Neural progenitor cell (in vitro differentiated cells): ENCODE data around the gene HVCN1. TPM values are rescaled to one million over a fixed set of nuclear protein-coding genes. Genes with fewer than 3 reads are reported as not detected.

Source experiments
- DNase-seq: peaks from one replicate; pipeline ENCODE4 v3.0.0-alpha.2; 2016; ENCODE audit warnings: low spot score
- H2AFZ ChIP-seq: fragments of 200-600 bp; sonication (generic); replicated peaks from 2 replicates; pipeline ENCODE4 v1.6.1; 2016; ENCODE audit warnings: antibody characterized with exemption
- H3F3A ChIP-seq: fragments of 200-600 bp; sonication (generic); 2 replicates; pipeline ENCODE4 v1.6.1; 2016; ENCODE audit warnings: antibody characterized with exemption, low read depth
- H3K27ac ChIP-seq: fragments of 200-600 bp; sonication (generic); 2 replicates; pipeline ENCODE4 v1.5.1; 2016; ENCODE audit warnings: mild to moderate bottlenecking
- H3K27me3 ChIP-seq: fragments of 200-600 bp; sonication (generic); 2 replicates; pipeline ENCODE4 v1.6.1; 2016; ENCODE audit warnings: mild to moderate bottlenecking, moderate library complexity
- H3K36me3 ChIP-seq: fragments of 200-600 bp; sonication (generic); 2 replicates; pipeline ENCODE4 v1.5.1; 2016
- H3K4me1 ChIP-seq: fragments of 200-600 bp; sonication (generic); 2 replicates; pipeline ENCODE4 v1.6.1; 2016; ENCODE audit warnings: mixed run types
- H3K4me2 ChIP-seq: fragments of 200-600 bp; sonication (generic); 2 replicates; pipeline ENCODE4 v1.6.1; 2016
- H3K4me3 ChIP-seq: fragments of 200-600 bp; sonication (generic); 2 replicates; pipeline ENCODE4 v1.5.1; 2016
- H3K79me2 ChIP-seq: fragments of 200-600 bp; sonication (generic); 2 replicates; pipeline ENCODE4 v1.6.1; 2016; ENCODE audit warnings: low read depth
- H3K9ac ChIP-seq: fragments of 200-600 bp; sonication (generic); 2 replicates; pipeline ENCODE4 v1.6.1; 2016
- H3K9me3 ChIP-seq: fragments of 200-600 bp; sonication (generic); 2 replicates; pipeline ENCODE4 v1.5.1; 2016; ENCODE audit warnings: low read depth
- H4K20me1 ChIP-seq: fragments of 200-600 bp; sonication (generic); 2 replicates; pipeline ENCODE4 v1.6.1; 2016; ENCODE audit warnings: low read depth
- H3K27ac Mint-ChIP-seq: 3 replicates; pipeline ENCODE4 v1.8.0; 2021; ENCODE audit warnings: mixed read lengths
- H3K27me3 Mint-ChIP-seq: 2 replicates; pipeline ENCODE4 v1.8.0; 2022; ENCODE audit warnings: low read depth, mild to moderate bottlenecking, inconsistent platforms, moderate library complexity, mixed read lengths; ENCODE audit not compliant: insufficient read depth
- H3K36me3 Mint-ChIP-seq: 3 replicates; pipeline ENCODE4 v1.8.0; 2021; ENCODE audit warnings: mixed read lengths
- H3K4me1 Mint-ChIP-seq: 3 replicates; pipeline ENCODE4 v1.8.0; 2021; ENCODE audit warnings: mixed read lengths
- H3K4me3 Mint-ChIP-seq: 3 replicates; pipeline ENCODE4 v1.8.0; 2021; ENCODE audit warnings: mild to moderate bottlenecking, moderate library complexity, mixed read lengths
- H3K9me3 Mint-ChIP-seq: 3 replicates; pipeline ENCODE4 v1.8.0; 2020; ENCODE audit warnings: mixed read lengths
- EZH2 ChIP-seq: fragments of 200-600 bp; sonication (generic); IDR thresholded peaks from 2 replicates; pipeline ENCODE4 v1.6.1; 2017; ENCODE audit warnings: antibody characterized with exemption, mild to moderate bottlenecking, moderate library complexity
- EZH2phosphoT487 ChIP-seq: fragments of 200-600 bp; sonication (generic); IDR thresholded peaks from 2 replicates; pipeline ENCODE4 v1.6.1; 2017; ENCODE audit warnings: antibody characterized with exemption
- total RNA-seq: library from RNA; depleted of rRNA; stranded (reverse); fragments of >200 nt; gene quantifications from 2 replicates; pipeline ENCODE4 v1.2.3, GENCODE V29; 2015; ENCODE audit warnings: low replicate concordance
- TF ChIP-seq, protein P1 (sequence below): fragments of 200-600 bp; sonication (generic); IDR thresholded peaks from 2 replicates; pipeline ENCODE4 v1.5.1; 2017; ENCODE audit warnings: antibody characterized with exemption, mild to moderate bottlenecking

Gene HVCN1
- total RNA-seq, 1 donor from 2014 or later, result 16.4 TPM

DNA sequence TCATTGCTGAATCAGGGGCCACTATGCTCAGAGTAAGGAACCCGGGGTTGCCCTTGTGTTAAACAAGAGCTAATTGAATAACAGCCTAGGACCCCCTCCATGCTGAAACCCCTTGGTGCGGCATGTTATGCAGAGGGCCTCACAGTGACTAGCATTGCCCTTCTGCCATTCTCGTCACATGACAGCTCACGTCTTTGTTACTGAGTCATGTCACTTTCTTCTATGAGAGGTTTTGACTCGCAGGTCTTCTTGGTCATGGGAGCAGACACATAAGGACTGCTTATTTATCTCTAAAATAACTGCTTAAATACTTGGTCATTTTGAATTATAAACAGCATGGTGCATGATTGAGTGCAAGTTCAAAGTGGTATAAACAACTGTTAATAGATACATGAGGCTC is 50.1 kb downstream of the HVCN1 start:
- Histone ChIP-seq H3F3A (no peaks in the 10 kb centered on the region), H3K4me2 (no peak overlapping the region), H3K36me3 (no peaks in the 10 kb centered on the region), H3K27me3 (no peaks in the 10 kb centered on the region), H3K9ac (no peak overlapping the region), H3K4me1 (peaks cover 8% of the 10 kb centered on the region), H3K4me3 (no peak overlapping the region), H3K9me3 (no peaks in the 10 kb centered on the region), H3K79me2 (no peaks in the 10 kb centered on the region), H4K20me1 (no peaks in the 10 kb centered on the region), H3K27ac (no peak overlapping the region), H2AFZ (no peak overlapping the region)
- Mint-ChIP-seq H3K27me3 (peaks cover 4% of the 10 kb centered on the region), H3K4me1 (peaks cover 47% of the 10 kb centered on the region), H3K4me3 (no peak overlapping the region), H3K36me3 (peaks cover 20% of the 10 kb centered on the region), H3K27ac (no peak overlapping the region), H3K9me3 (no peaks in the 10 kb centered on the region)
- TF ChIP-seq, protein P1, sequence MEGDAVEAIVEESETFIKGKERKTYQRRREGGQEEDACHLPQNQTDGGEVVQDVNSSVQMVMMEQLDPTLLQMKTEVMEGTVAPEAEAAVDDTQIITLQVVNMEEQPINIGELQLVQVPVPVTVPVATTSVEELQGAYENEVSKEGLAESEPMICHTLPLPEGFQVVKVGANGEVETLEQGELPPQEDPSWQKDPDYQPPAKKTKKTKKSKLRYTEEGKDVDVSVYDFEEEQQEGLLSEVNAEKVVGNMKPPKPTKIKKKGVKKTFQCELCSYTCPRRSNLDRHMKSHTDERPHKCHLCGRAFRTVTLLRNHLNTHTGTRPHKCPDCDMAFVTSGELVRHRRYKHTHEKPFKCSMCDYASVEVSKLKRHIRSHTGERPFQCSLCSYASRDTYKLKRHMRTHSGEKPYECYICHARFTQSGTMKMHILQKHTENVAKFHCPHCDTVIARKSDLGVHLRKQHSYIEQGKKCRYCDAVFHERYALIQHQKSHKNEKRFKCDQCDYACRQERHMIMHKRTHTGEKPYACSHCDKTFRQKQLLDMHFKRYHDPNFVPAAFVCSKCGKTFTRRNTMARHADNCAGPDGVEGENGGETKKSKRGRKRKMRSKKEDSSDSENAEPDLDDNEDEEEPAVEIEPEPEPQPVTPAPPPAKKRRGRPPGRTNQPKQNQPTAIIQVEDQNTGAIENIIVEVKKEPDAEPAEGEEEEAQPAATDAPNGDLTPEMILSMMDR, result no peak
- no peak for TF ChIP-seq EZH2phosphoT487
- no peak for TF ChIP-seq EZH2
- DNase-seq, result no peak

DNA sequence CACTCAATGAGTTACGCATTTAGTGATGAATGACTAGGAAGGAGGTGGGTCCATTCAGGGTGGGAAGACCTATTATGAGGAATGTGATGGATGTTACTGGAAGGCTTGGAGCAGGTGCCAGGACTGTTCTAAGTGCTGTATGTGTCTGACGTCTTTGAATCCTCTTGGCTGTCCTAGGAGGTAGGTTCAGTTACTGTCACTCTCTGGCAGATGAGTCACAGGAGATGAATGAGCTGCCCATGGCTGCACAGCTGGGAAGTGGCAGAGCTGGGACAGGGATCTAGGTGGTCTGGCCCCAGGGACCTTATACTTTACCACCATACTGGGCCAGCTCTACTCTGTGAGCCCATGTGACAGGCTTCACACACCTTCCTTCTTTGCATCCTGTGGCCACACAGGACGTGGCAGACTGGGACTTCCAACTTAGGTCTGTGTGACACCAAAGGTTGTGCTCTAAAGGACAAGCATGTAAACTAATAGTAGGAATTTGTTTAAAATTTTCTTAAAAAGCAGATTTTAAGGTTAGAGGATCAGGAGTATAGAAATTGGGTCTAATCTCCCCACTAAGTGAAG is 51.0 kb downstream of the HVCN1 start:
- Histone ChIP-seq H3K9ac (no peak overlapping the region), H3K27me3 (no peaks in the 10 kb centered on the region), H3K4me2 (no peak overlapping the region), H3K36me3 (no peaks in the 10 kb centered on the region), H2AFZ (no peak overlapping the region), H3F3A (no peaks in the 10 kb centered on the region), H3K4me3 (no peak overlapping the region), H3K79me2 (no peaks in the 10 kb centered on the region), H3K4me1 (peaks cover 8% of the 10 kb centered on the region), H4K20me1 (no peaks in the 10 kb centered on the region), H3K27ac (no peak overlapping the region), H3K9me3 (no peaks in the 10 kb centered on the region)
- Mint-ChIP-seq H3K4me3 (no peak overlapping the region), H3K27ac (no peak overlapping the region), H3K36me3 (peaks cover 18% of the 10 kb centered on the region), H3K27me3 (peaks cover 4% of the 10 kb centered on the region), H3K9me3 (no peaks in the 10 kb centered on the region), H3K4me1 (peaks cover 47% of the 10 kb centered on the region)
- no peak for DNase-seq
- TF ChIP-seq, protein P1, result no peak
- TF ChIP-seq EZH2, result no peak
- no peak for TF ChIP-seq EZH2phosphoT487

DNA sequence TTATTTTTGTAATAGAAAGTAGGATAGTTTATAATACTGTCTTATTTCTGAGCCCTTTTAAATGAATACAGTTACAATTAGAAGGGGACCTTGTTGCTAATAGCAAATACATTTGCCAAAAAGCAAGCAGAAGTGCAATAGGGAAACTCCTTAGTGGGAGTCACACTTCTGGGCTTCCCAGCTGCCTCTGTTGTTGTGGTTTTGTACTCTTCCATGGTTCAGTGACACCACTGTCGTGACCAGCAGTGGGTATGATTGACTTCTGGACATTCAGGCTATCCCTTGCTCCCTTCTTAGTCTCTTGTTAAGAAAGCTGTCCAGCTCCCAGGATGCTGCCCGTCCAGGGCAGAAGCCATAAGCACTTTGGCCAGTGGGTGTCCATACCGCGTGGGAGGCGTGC is 52.4 kb downstream of the HVCN1 start:
- Mint-ChIP-seq H3K4me1 (peaks cover 38% of the 10 kb centered on the region), H3K36me3 (peaks cover 18% of the 10 kb centered on the region), H3K9me3 (no peaks in the 10 kb centered on the region), H3K4me3 (no peak overlapping the region), H3K27me3 (peaks cover 4% of the 10 kb centered on the region), H3K27ac (no peak overlapping the region)
- Histone ChIP-seq H3K9ac (no peak overlapping the region), H3K27me3 (no peaks in the 10 kb centered on the region), H3K9me3 (no peaks in the 10 kb centered on the region), H4K20me1 (no peaks in the 10 kb centered on the region), H3K36me3 (no peaks in the 10 kb centered on the region), H2AFZ (no peak overlapping the region), H3F3A (no peaks in the 10 kb centered on the region), H3K27ac (no peak overlapping the region), H3K4me3 (no peak overlapping the region), H3K79me2 (no peaks in the 10 kb centered on the region), H3K4me1 (peaks cover 6% of the 10 kb centered on the region), H3K4me2 (no peak overlapping the region)
- TF ChIP-seq EZH2phosphoT487 (no peak), EZH2 (no peak)
- TF ChIP-seq, protein P1, result no peak
- DNase-seq, result no peak
